ENCODE measurements around the gene ZNF341. TPM values are rescaled to one million over a fixed set of nuclear protein-coding genes. Genes with fewer than 3 reads are reported as not detected.

The ZNF341 gene
- polyA plus RNA-seq, 1 experiment, result 2.9 TPM

DNA sequence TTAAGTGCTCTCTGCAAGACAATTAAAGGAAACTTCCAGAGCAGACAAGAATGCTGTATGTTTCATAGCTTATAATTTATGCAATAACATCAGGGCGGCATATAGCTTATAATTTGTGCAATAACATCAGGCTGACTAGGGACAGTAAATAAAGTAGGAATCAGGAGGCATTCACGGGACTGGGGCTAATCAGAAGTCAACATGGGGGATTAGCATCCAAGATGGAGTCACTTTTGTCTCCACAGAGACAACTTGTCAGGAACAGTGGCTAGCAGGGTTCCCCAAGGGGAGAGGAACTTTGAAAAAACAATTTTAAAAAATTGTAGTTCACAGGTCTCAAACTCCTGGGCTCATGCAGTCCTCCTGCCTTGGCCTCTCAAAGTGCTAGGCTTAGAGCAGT, 3.3 kb upstream of the ZNF341 start:
- CTCF ChIA-PET, result interaction anchor here (0.8 kb wide), 1 partner anchor 284 kb away, joined by 3 read pairs; no protein-coding TSS in a partner anchor
- Histone ChIP-seq H3K4me3 (ENCODE audit: low read depth, low read length) (no peak overlapping the region), H3K27me3 (ENCODE audit: control insufficient read depth, insufficient read depth, low read length) (no peaks in the 10 kb centered on the region), H3K36me3 (ENCODE audit: control insufficient read depth, insufficient read depth, low read length) (no peaks in the 10 kb centered on the region)
- DNase-seq (ENCODE audit: low read depth), result no peak
- TF ChIP-seq CTCF (IDR thresholded peaks at IDR 0.05; ENCODE audit: insufficient read depth, low read depth, low read length), result no peak
- POLR2A ChIA-PET, result no interaction called here

GRCh38 chr20:33729101-33729500, 2.7 kb upstream of the ZNF341 start:
- no peaks in the 10 kb centered on the region for H3K27me3 ChIP-seq (ENCODE audit: control insufficient read depth, insufficient read depth, low read length)
- DNase-seq (ENCODE audit: low read depth), result no peak
- TF ChIP-seq CTCF (IDR thresholded peaks at IDR 0.05; ENCODE audit: insufficient read depth, low read depth, low read length), result no peak
- ChIA-PET CTCF (interaction anchor here (0.8 kb wide), 1 partner anchor 284 kb away, joined by 3 read pairs; no protein-coding TSS in a partner anchor), POLR2A (no interaction called here)
- H3K36me3 ChIP-seq (ENCODE audit: control insufficient read depth, insufficient read depth, low read length), result no peaks in the 10 kb centered on the region
- H3K4me3 ChIP-seq (ENCODE audit: low read depth, low read length), result no peak overlapping the region

GRCh38 chr20:33730946-33731692, 677 bp upstream of the ZNF341 start:
- no peaks in the 10 kb centered on the region for H3K27me3 ChIP-seq (ENCODE audit: control insufficient read depth, insufficient read depth, low read length)
- CTCF ChIA-PET, result interaction anchor here (0.6 to 1.2 kb wide), 3 partner anchors 8 to 936 kb away, joined by 3 to 4 read pairs (median 4); partner anchors contain the start of gene PXMP4
- no peak for DNase-seq (ENCODE audit: low read depth)
- peak overlapping the region; percentile 55 for H3K4me3 ChIP-seq (ENCODE audit: low read depth, low read length)
- H3K36me3 ChIP-seq (ENCODE audit: control insufficient read depth, insufficient read depth, low read length), result no peaks in the 10 kb centered on the region; the same call in 1 of the 2 replicates
- POLR2A ChIA-PET, result no interaction called here
- TF ChIP-seq CTCF (IDR thresholded peaks at IDR 0.05; ENCODE audit: insufficient read depth, low read depth, low read length), result no peak

- CTCF ChIA-PET, result interaction anchor here (0.5 to 1.4 kb wide), 7 partner anchors 12 to 345 kb away, joined by 3 to 4 read pairs (median 3); partner anchors contain the start of gene PXMP4
- DNase-seq (ENCODE audit: low read depth), result no peak
These were observed 572 bp downstream of the ZNF341 start for GRCh38 chr20:33732166-33732970.

More at GRCh38 chr20:33732166-33732970, 572 bp downstream of the ZNF341 start:
- POLR2A ChIA-PET, result interaction anchor here (0.6 kb wide), 3 partner anchors 11 to 299 kb away, joined by 3 to 15 read pairs (median 11); no protein-coding TSS in a partner anchor
- H3K4me3 ChIP-seq (ENCODE audit: low read depth, low read length), result peak overlapping the region; percentile 51
- no peak for TF ChIP-seq CTCF (IDR thresholded peaks at IDR 0.05; ENCODE audit: insufficient read depth, low read depth, low read length)
- H3K27me3 ChIP-seq (ENCODE audit: control insufficient read depth, insufficient read depth, low read length), result no peaks in the 10 kb centered on the region
- H3K36me3 ChIP-seq (ENCODE audit: control insufficient read depth, insufficient read depth, low read length), result no peaks in the 10 kb centered on the region; the same call in 1 of the 2 replicates
